Measurements from ENCODE around the gene ZCCHC12.

The ZCCHC12 gene

GRCh38 chrX:118865231-118865630 lies 41.6 kb downstream of the ZCCHC12 start:
- no peak overlapping the region for H3K4me2 ChIP-seq (ENCODE audit: insufficient read depth, low read length)
- no peaks in the 10 kb centered on the region for H3K9me3 ChIP-seq (ENCODE audit: insufficient read depth, low read length, severe bottlenecking)
- no peak overlapping the region for H3K9ac ChIP-seq (ENCODE audit: low read depth, low read length)
- no peak overlapping the region for H3K4me3 ChIP-seq (ENCODE audit: low read depth in 1 of 2, low read length in 2 of 2)
- no peaks in the 10 kb centered on the region for H3K27me3 ChIP-seq (ENCODE audit: insufficient read depth, low read length, poor library complexity)
- no peak for DNase-seq
- no peak overlapping the region for H2AFZ ChIP-seq (ENCODE audit: low read depth, low read length)
- no peaks in the 10 kb centered on the region for H4K20me1 ChIP-seq (ENCODE audit: insufficient read depth, low read length)
- TF ChIP-seq CTCF (IDR thresholded peaks at IDR 0.05; ENCODE audit: borderline replicate concordance, extremely low read depth, low read length, poor library complexity, severe bottlenecking) (no peak), EZH2 (IDR thresholded peaks at IDR 0.05; ENCODE audit: borderline replicate concordance, low read depth, low read length, severe bottlenecking) (no peak)
- no peak overlapping the region for H3K27ac ChIP-seq (ENCODE audit: low read length)
- no peak for ATAC-seq (ENCODE audit: insufficient read depth, low read depth)
- no peaks in the 10 kb centered on the region for H3K4me1 ChIP-seq (ENCODE audit: insufficient read depth, low read length)
- no peaks in the 10 kb centered on the region for H3K79me2 ChIP-seq (ENCODE audit: insufficient read depth, low read length)
- no peaks in the 10 kb centered on the region for H3K36me3 ChIP-seq (ENCODE audit: insufficient read depth, low read length)

GRCh38 chrX:118867251-118867650 lies 43.6 kb downstream of the ZCCHC12 start:
- Histone ChIP-seq H3K4me1 (ENCODE audit: insufficient read depth, low read length) (no peaks in the 10 kb centered on the region), H4K20me1 (ENCODE audit: insufficient read depth, low read length) (no peaks in the 10 kb centered on the region), H3K79me2 (ENCODE audit: insufficient read depth, low read length) (no peaks in the 10 kb centered on the region), H3K9me3 (ENCODE audit: insufficient read depth, low read length, severe bottlenecking) (no peaks in the 10 kb centered on the region), H2AFZ (ENCODE audit: low read depth, low read length) (no peak overlapping the region), H3K4me2 (ENCODE audit: insufficient read depth, low read length) (no peak overlapping the region), H3K9ac (ENCODE audit: low read depth, low read length) (no peak overlapping the region), H3K4me3 (ENCODE audit: low read depth in 1 of 2, low read length in 2 of 2) (no peak overlapping the region), H3K27ac (ENCODE audit: low read length) (no peak overlapping the region), H3K27me3 (ENCODE audit: insufficient read depth, low read length, poor library complexity) (no peaks in the 10 kb centered on the region), H3K36me3 (ENCODE audit: insufficient read depth, low read length) (no peaks in the 10 kb centered on the region)
- DNase-seq (no peak), ATAC-seq (ENCODE audit: insufficient read depth, low read depth) (no peak)
- TF ChIP-seq EZH2 (IDR thresholded peaks at IDR 0.05; ENCODE audit: borderline replicate concordance, low read depth, low read length, severe bottlenecking) (no peak), CTCF (IDR thresholded peaks at IDR 0.05; ENCODE audit: borderline replicate concordance, extremely low read depth, low read length, poor library complexity, severe bottlenecking) (no peak)

- H3K79me2 ChIP-seq (ENCODE audit: insufficient read depth, low read length) = no peaks in the 10 kb centered on the region
- H4K20me1 ChIP-seq (ENCODE audit: insufficient read depth, low read length) = no peaks in the 10 kb centered on the region
- DNase-seq (no peak), ATAC-seq (ENCODE audit: insufficient read depth, low read depth) (no peak)
- H3K27ac ChIP-seq (ENCODE audit: low read length) = no peak overlapping the region
- no peaks in the 10 kb centered on the region for H3K9me3 ChIP-seq (ENCODE audit: insufficient read depth, low read length, severe bottlenecking)
- no peaks in the 10 kb centered on the region for H3K4me1 ChIP-seq (ENCODE audit: insufficient read depth, low read length)
- no peaks in the 10 kb centered on the region for H3K27me3 ChIP-seq (ENCODE audit: insufficient read depth, low read length, poor library complexity)
- H3K4me3 ChIP-seq (ENCODE audit: low read depth in 1 of 2, low read length in 2 of 2) = no peak overlapping the region
- H3K36me3 ChIP-seq (ENCODE audit: insufficient read depth, low read length) = no peaks in the 10 kb centered on the region
- no peak overlapping the region for H3K4me2 ChIP-seq (ENCODE audit: insufficient read depth, low read length)
- H2AFZ ChIP-seq (ENCODE audit: low read depth, low read length) = no peak overlapping the region
- H3K9ac ChIP-seq (ENCODE audit: low read depth, low read length) = no peak overlapping the region
- TF ChIP-seq CTCF (IDR thresholded peaks at IDR 0.05; ENCODE audit: borderline replicate concordance, extremely low read depth, low read length, poor library complexity, severe bottlenecking) (no peak), EZH2 (IDR thresholded peaks at IDR 0.05; ENCODE audit: borderline replicate concordance, low read depth, low read length, severe bottlenecking) (no peak)
Observed at GRCh38 chrX:118872102-118872566, 48.5 kb downstream of the ZCCHC12 start.
